Esophagus muscularis mucosa (tissue), 4 donors: ENCODE data around the gene UNC5A.

Experiments
- CTCF ChIP-seq, 3 experiments: fragments of 200-600 bp in 2 of 3; fragments of 450-650 bp in 1 of 3; sonication (generic) in 2 of 3; IDR thresholded peaks; one replicate each; pipeline ENCODE4 v1.5.1; 2017 to 2019; ENCODE audit warnings: antibody characterized with exemption in 3 of 3, mild to moderate bottlenecking in 2 of 3, moderate library complexity in 1 of 3
- EP300 ChIP-seq: sonication (generic); formaldehyde crosslinking; IDR thresholded peaks from one replicate; pipeline ENCODE4 v1.6.1; 2017; ENCODE audit warnings: antibody characterized with exemption
- POLR2A ChIP-seq: fragments of 450-650 bp; IDR thresholded peaks from one replicate; pipeline ENCODE4 v1.6.1; 2017; ENCODE audit warnings: antibody characterized with exemption, moderate library complexity, mild to moderate bottlenecking, low read depth
- POLR2AphosphoS5 ChIP-seq, 2 donors: sonication (generic); formaldehyde crosslinking; IDR thresholded peaks; one replicate each; pipeline ENCODE4 v1.6.1; 2017; ENCODE audit warnings: antibody characterized with exemption in 2 of 2

- TF ChIP-seq POLR2A (no peak), CTCF (IDR thresholded peaks at IDR 0.05) (no peak), EP300 (no peak), POLR2AphosphoS5 (IDR thresholded peaks at IDR 0.05) (no peak)
Observed at GRCh38 chr5:176770431-176770830, 39.9 kb upstream of the UNC5A start.
